ENCODE results near the gene PDZK1.
"Not testable (repeated sequence)": the region's sequence is repeated elsewhere in the genome, so short reads cannot be mapped to it uniquely, and the experiment has no call there.

Gene PDZK1

DNA sequence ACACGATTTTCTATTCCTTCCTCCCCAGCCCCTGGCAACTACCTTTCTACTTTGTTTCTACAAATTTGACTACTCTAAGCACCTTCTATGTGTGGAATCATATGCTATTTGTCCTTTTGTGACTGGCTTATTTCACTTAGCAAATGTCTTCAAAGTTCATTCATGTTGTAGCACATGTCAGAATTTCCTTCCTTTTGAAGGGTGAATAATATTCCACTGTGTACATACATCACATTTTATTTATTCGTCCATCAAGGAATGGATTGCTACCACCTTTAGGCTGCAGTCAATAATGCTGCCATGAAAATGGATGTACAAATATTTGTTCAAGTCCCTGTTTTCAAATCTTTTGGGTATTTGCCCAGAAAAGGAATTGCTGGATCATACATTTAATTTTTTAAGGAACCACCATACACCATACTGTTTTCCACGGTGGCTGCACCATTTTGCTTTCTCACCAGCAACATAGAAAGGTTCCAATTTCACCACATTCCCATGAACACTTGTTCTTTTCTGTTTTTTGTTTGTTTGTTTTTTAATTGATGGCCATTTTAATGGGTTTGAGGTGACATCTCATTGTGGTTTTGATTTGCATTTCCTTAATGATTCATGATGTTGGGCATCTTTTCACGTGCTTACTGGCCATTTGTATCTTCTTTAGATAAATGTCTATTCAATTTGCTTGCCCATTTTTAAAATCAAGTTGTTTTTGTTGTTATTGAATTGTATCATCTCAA lies 3.3 kb upstream of the PDZK1 start:
- DNase-seq = no peak

GRCh38 chr1:145708063-145708462 lies 895 bp upstream of the PDZK1 start:
- no peak for DNase-seq

- DNase-seq = peak; percentile 22
These were observed 993 bp downstream of the PDZK1 start for GRCh38 chr1:145706086-145706664.

GRCh38 chr1:145705622-145706021 lies 1.5 kb downstream of the PDZK1 start:
- no peak for DNase-seq

DNA sequence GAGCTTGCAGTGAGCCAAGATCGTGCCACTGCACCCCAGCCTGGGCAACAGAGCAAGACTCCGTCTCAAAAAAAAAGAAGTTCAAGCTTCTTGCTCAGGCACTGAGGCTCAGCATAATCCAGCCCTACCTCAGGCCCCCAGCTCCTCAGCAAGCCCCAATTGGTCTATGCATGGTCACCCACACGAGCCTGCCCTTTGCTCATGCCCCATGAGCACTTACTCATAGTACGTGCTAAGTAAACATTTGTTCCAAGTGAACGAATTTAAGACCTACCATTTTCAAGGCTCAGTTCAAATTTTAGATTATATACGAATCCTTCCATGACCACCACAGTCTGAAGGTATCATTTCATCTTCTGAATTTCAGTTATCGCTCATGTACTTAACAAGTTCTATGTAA lies 4.3 kb downstream of the PDZK1 start:
- DNase-seq = no peak

- no peak for DNase-seq
These were observed 5.1 kb downstream of the PDZK1 start for GRCh38 chr1:145702052-145702451.

- no peak for DNase-seq
These were observed 5.8 kb downstream of the PDZK1 start for GRCh38 chr1:145701306-145701862.

- no peak for DNase-seq
These were observed 10.6 kb downstream of the PDZK1 start for GRCh38 chr1:145696630-145696960.

DNA sequence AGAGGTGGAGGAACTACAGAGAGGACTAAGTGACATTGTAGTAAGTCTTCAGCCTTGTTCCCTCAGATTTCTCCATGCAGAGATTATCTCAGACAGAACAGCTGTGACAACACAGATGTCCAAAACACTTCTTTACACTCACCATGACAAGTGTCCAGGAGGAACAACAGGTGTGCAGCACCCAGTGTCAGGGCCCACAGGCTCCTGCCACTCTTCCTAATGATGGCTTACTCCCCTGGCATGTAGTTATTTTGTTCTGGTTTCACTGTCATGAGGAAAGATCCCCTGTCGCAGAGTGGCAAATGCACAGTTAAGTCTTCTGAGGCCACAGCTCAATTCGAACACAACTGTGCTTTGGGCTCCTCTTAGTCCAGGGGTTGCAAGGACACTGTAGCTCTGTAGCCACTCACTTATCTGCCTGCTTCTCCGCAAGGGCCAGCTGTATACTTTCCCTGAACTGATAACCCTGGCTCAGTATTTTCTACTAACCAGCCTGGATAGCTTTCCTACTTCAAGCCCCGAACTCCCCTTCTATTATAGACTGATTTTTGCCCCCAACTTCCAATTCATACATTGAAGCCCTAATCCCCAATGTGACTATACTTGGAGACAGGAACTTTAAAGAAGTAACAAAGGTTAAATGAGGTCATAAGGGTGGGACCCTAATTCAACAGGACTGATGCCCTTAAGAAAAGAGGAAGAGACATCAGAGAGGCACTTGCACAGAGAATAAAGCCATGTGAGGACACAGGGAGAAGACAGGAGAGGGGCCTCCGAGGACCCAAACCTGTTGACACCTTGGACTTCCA lies 11.1 kb downstream of the PDZK1 start:
- no peak for DNase-seq

- DNase-seq = no peak
These were observed 14.3 kb downstream of the PDZK1 start for GRCh38 chr1:145692785-145693443.

DNA sequence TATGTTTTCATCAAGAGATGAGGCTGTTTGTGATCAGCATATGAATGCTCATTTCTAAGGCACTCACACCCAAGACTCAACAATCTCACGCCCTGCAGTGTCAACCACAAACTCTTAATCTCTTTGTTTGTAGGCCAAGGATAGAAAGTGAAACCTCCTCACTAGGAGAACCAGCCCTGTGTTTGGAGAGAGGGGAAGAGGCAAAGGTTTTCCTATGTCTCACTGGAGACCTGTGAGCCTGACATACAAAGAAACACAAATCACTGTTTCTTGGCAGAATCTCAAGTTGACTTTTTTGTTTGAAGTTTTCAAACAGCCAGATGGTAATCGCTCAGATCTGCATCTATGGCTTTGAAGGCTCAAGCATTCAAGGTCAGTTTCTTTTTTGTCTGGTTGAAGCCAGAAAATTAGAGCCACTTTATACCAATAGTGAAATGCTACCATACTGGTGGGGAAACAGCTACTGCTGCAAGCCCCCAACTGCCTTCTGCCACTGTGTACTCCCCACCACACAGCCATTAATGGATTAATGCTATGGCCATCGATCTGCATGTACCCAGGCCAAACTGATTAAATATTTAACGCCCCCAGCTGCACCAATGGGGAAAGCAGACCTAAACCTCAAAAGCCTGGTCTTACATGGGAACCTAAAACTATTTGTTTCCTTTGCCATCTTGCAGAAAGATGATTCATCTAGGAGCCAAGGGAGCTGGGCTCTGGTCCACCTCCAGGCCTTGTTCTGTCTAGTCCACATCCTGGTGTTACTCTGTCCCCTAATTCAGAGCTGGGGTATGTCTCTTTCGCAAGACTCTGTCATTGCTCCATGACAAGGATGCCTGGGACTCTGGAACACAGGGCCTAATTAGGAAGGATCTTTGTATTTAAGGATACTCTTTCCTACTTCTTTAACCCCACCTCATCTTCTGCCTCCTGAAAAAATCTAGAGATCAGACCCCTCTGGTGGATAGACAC lies 16.3 kb downstream of the PDZK1 start:
- peak; percentile 63 for DNase-seq

- DNase-seq = no peak
These were observed 17.2 kb downstream of the PDZK1 start for GRCh38 chr1:145689922-145690321.

DNA sequence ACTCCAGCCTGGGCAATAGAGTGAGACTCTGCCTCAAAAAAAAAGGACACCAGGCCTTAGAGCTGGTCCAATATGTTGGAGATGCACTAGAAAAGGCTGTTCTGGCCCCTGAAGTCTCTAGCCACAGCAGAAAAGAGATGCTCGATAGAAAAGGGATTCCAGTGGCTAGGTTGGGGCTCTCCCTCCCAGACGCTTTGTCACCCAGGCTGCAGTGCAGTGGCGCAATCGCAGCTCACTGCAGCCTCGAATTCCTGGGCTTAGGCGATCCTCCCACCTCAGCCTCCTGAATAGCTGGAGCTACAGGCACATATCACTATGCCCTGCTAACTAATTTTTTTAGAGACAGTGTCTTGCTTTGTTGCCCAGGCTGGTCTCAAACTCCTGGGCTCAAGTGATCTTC lies 18.2 kb downstream of the PDZK1 start:
- DNase-seq = no peak

- no peak for DNase-seq
These were observed 18.8 kb downstream of the PDZK1 start for GRCh38 chr1:145688328-145688727.

DNA sequence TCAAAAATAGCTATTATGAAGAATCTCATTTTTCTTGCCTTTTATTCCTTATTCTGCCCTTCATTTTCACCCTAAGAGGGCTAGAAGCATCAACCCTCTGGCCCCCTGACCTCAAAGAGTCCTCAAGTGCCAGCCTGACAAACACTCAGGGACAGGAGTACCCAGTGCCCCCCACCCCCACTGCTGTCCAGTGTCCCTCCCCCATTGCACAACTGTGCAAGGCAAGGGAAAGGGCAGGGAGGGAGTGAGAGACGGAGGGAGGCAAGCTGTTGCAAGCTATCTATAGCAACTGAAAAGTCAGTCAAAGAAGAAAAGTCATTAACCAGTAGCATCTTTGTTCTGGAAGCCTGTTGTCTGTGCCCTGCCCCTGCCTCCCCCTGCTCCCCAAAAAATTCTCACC lies 21.1 kb downstream of the PDZK1 start:
- not testable (repeated sequence) for DNase-seq

GRCh38 chr1:145684858-145685257 lies 22.3 kb downstream of the PDZK1 start:
- not testable (repeated sequence) for DNase-seq

DNA sequence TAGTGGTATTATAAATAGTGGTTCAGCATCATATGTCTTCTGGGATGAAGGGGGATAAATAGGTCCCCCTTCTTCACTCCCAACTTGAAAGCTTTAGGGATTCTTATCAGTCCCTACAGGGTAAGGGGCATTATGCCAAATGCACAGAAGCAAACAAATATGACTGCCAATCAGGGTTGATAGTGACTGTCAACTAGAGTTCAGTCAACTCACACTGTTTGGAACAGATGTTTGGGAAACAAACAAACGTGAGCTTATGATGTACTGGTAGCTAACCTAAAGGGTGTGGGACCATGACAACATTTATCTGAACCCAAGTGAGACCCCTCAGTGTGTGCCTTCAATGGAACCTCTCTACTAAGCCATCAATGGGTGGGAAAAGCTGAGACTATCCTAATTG lies 34.0 kb downstream of the PDZK1 start:
- DNase-seq = not testable (repeated sequence)

- not testable (repeated sequence) for DNase-seq
These were observed 36.0 kb downstream of the PDZK1 start for GRCh38 chr1:145670995-145671745.

GRCh38 chr1:145665015-145665414 lies 42.2 kb downstream of the PDZK1 start:
- DNase-seq = not testable (repeated sequence)

DNA sequence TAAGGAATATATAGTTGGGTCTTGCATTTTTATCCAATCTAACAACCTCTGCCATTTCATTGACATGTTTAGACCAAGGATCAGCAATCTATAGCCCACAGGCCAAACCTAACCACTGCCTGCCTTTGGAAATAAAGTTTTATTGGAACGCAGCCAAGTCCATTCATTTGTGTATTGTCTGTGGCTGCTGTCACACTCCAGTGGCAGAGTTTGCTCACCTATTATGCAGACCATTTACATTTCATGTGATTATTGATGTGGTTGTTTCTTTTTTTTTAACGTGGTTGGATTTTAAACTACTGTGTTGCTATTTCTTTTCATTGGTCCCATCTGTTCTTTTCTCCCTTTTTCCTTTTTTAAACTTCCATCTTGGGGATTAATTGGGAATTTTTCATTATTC lies 44.7 kb downstream of the PDZK1 start:
- DNase-seq = not testable (repeated sequence)

Data from HCEC 1CT (cell line).